Ovary (tissue), 9 donors: ENCODE results near the gene ARHGAP29. TPM values are rescaled to one million over a fixed set of nuclear protein-coding genes. Genes with fewer than 3 reads are reported as not detected.

Experiments used
- DNase-seq, 5 donors: peaks; one replicate each; pipeline ENCODE4 v3.0.0-alpha.2; 2019 to 2020
- H3K27ac ChIP-seq, 2 donors: fragments of 200-600 bp; one replicate each; pipeline versions ENCODE4 v1.5.1 to v1.8.0; 2019 to 2022
- H3K27me3 ChIP-seq: fragments of 200-600 bp; one replicate; pipeline ENCODE4 v1.8.0; 2022
- H3K36me3 ChIP-seq: fragments of 200-600 bp; sonication (generic); one replicate; pipeline ENCODE4 v1.5.1; 2019
- H3K4me1 ChIP-seq: one replicate; pipeline ENCODE4 v1.8.1; 2013; ENCODE audit warnings: mild to moderate bottlenecking, moderate library complexity; ENCODE audit not compliant: insufficient read depth
- H3K4me3 ChIP-seq: fragments of 200-600 bp; sonication (generic); one replicate; pipeline ENCODE4 v1.5.1; 2017
- H3K9me3 ChIP-seq, 2 donors: fragments of 200-600 bp in 1 of 2; sonication (generic) in 1 of 2; one replicate each; pipeline versions ENCODE4 v1.5.1 to v1.8.1; 2013 to 2019; ENCODE audit warnings: mild to moderate bottlenecking in 1 of 2, moderate library complexity in 1 of 2
- EP300 ChIP-seq: sonication (generic); formaldehyde crosslinking; IDR thresholded peaks from one replicate; pipeline ENCODE4 v1.6.1; 2017; ENCODE audit warnings: antibody characterized with exemption
- POLR2A ChIP-seq: fragments of 450-650 bp; IDR thresholded peaks from one replicate; pipeline ENCODE4 v1.6.1; 2017; ENCODE audit warnings: antibody characterized with exemption, mild to moderate bottlenecking, moderate library complexity
- WGBS, 3 donors: extraction: QIAGEN DNeasy Blood & Tissue Kit in 1 of 3; methylation state at CpG; one replicate each; pipeline versions ENCODE4 v1.1.5 to v1.1.7; 2013 to 2017; 5-methylcytosine and 5-hydroxymethylcytosine counted together
- intact Hi-C, 4 donors: fragments of 100-400 bp; cut with DNase I; formaldehyde crosslinking; loops; one replicate each; pipeline versions ENCODE4 v1.11.0 to v1.15.1; 2022 to 2023
- polyA plus RNA-seq, 2 donors: library from polyadenylated mRNA; stranded (reverse); fragments of 200-250 nt in 1 of 2; fragments of 350-450 nt in 1 of 2; fragmentation: Illumina TruSeq in 1 of 2; extraction: RNeasy Lipid Tissue Mini Kit (QIAGEN cat#74804) in 1 of 2; gene quantifications; one replicate each; pipeline ENCODE4 v1.2.3, GENCODE V29; 2013 to 2014
- total RNA-seq, 7 donors: library from RNA; depleted of rRNA in 2 of 7; stranded (reverse); fragments of >200 nt in 2 of 7; fragmentation: NEBNext Ultra II Directional in 3 of 7; extraction: Animal tissue kit (Norgen Biotek cat#: 25700) in 3 of 7; gene quantifications; one replicate each; pipeline versions ENCODE4 v1.1.0 to v1.2.4, GENCODE V29; 2016 to 2023
- TF ChIP-seq, protein P1 (sequence below), 3 donors: fragments of 450-650 bp in 2 of 3; fragments of 200-600 bp in 1 of 3; IDR thresholded peaks; one replicate each; pipeline versions ENCODE4 v1.5.1 to v1.8.0; 2016 to 2022; ENCODE audit warnings: antibody characterized with exemption in 3 of 3, mild to moderate bottlenecking in 1 of 3
- donor health status: DM: no; HTN: no; CAD: no; lungs with moderate emphysema.
- donor health status: DM: no; HTN: no; CAD: no.
- donor health status: Bipolar disorder and iron deficiency.
- donor health status: DM: yes; HTN: yes; CAD: no.
- donor health status: DM: no; HTN: no; CAD: no.
- donor health status: DM: yes; HTN: yes; CAD: no.

Gene ARHGAP29
- total and polyA plus RNA-seq, 9 donors: 7.9 to 51.0 (median 20.3) TPM

DNA sequence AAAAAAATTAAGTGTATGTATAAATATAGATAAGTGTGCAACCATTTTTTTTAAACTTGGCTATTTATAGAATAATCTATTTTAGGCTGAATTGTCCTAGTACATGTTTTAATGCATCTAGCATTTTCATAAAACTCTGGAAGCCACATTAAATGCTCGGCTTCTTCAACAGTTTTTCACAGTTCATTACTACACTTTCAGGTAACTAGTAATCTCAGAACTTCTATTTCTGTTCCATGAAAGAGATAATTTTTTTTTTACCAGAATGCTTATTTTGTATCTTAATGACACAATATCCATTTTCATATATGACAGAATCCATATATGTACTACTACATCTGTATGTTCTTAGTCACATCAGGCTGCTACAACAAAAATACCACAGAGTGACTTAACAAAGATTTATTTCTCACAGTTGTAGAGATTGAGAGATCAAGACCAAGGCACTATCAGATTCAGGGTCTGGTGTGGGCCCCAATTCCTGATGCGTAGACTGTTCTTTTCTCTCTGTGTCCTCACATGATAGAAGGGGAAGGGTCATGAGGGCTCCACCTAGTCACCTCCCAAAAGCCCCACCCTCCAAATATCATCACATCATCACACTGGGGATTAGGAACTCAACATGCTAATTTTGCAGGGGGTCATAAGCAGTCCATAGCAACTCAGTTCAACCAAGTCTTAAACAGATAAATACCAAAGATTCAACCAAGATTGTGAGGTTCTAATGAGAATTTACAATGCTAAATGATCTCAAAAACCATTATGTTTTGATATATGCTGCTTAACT lies 43.1 kb downstream of the ARHGAP29 start:
- WGBS, 3 donors: 87 to 93% (median 91%) methylated on average over 2 of the region's 2 CpGs
- TF ChIP-seq, protein P1, sequence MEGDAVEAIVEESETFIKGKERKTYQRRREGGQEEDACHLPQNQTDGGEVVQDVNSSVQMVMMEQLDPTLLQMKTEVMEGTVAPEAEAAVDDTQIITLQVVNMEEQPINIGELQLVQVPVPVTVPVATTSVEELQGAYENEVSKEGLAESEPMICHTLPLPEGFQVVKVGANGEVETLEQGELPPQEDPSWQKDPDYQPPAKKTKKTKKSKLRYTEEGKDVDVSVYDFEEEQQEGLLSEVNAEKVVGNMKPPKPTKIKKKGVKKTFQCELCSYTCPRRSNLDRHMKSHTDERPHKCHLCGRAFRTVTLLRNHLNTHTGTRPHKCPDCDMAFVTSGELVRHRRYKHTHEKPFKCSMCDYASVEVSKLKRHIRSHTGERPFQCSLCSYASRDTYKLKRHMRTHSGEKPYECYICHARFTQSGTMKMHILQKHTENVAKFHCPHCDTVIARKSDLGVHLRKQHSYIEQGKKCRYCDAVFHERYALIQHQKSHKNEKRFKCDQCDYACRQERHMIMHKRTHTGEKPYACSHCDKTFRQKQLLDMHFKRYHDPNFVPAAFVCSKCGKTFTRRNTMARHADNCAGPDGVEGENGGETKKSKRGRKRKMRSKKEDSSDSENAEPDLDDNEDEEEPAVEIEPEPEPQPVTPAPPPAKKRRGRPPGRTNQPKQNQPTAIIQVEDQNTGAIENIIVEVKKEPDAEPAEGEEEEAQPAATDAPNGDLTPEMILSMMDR (IDR thresholded peaks at IDR 0.05): no peak
- H3K4me1 ChIP-seq: no peaks in the 10 kb centered on the region
- no peak overlapping the region for H3K4me3 ChIP-seq
- H3K36me3 ChIP-seq: no peaks in the 10 kb centered on the region
- H3K27ac ChIP-seq: no peak overlapping the region
- no peaks in the 10 kb centered on the region for H3K27me3 ChIP-seq
- no peak for DNase-seq
- intact Hi-C loops: no loop called here
- H3K9me3 ChIP-seq: no peaks in the 10 kb centered on the region

DNA sequence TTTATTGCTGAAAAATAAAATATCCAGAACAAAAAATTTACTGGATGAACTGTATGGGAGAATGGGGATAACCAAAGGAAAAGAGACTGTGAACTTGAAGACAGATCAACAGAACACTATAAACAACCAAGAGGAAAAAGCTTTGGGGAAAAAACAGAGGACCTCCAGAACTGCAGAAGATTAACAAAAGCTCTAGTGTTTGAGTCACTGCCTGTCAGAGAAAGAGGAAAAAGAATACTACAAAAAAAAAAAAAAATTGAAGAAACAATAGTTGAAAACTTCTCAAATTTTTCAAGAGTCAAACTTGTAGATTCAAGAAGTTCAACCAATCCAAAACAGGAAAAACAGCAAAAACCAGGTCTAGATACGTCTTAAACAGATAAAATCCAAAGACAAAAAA lies 44.3 kb downstream of the ARHGAP29 start:
- no peaks in the 10 kb centered on the region for H3K27me3 ChIP-seq
- TF ChIP-seq EP300: no peak
- no peak for TF ChIP-seq POLR2A
- TF ChIP-seq, protein P1 (IDR thresholded peaks at IDR 0.05): no peak
- no peaks in the 10 kb centered on the region for H3K9me3 ChIP-seq
- WGBS, 3 donors: 84 to 97% (median 86%) methylated on average over 1 of the region's 1 CpG
- no peak for DNase-seq
- H3K36me3 ChIP-seq: no peaks in the 10 kb centered on the region
- intact Hi-C loops: no loop called here
- no peak overlapping the region for H3K4me3 ChIP-seq
- no peak overlapping the region for H3K27ac ChIP-seq
- no peaks in the 10 kb centered on the region for H3K4me1 ChIP-seq

DNA sequence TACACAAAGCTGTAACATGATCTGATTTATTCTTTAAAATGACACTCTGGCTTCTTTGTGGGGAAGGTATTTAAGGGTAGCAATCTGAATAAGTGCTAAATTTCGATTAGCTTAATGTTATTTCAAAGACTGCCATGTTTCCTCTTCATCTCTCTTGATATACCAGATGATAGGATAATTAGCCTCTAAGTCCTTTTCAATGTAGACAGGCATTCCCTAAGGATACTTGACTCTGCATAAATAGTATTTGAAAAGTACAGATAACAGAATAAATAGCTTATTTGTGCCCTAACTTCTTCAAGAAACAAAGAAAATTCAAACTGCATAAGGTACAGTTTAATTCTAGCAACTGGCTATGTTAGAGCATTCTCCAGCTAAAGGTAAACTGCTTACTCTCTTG lies 46.2 kb downstream of the ARHGAP29 start:
- intact Hi-C loops: no loop called here
- no peaks in the 10 kb centered on the region for H3K27me3 ChIP-seq
- WGBS, 3 donors: 75 to 84% (median 81%) methylated on average over 1 of the region's 1 CpG
- H3K9me3 ChIP-seq: no peaks in the 10 kb centered on the region
- H3K4me3 ChIP-seq: no peak overlapping the region
- H3K36me3 ChIP-seq: no peaks in the 10 kb centered on the region
- no peak for DNase-seq
- H3K27ac ChIP-seq: no peak overlapping the region
- H3K4me1 ChIP-seq: no peaks in the 10 kb centered on the region
- TF ChIP-seq POLR2A (no peak), EP300 (no peak)
- TF ChIP-seq, protein P1 (IDR thresholded peaks at IDR 0.05): no peak

DNA sequence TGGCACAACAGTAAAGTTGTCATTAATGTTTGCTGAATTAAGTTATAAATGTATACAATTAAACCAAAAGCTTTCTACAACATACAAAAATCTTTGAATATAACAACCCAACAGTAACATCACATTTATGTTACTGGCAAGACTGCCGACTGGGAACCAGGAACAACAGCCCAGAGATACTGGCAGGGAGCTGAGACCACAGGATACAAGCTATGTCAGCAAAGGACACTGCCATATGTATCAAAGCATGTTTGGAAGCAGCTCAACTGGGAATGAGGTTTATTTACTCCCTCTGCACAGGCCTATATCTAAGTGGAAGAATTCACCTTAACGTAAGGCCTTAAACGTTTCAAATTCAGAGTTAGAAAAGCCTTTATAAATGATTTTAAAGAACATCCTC lies 50.4 kb downstream of the ARHGAP29 start:
- Histone ChIP-seq H3K4me1 (no peaks in the 10 kb centered on the region), H3K36me3 (no peaks in the 10 kb centered on the region), H3K27me3 (no peaks in the 10 kb centered on the region), H3K9me3 (no peaks in the 10 kb centered on the region), H3K4me3 (no peak overlapping the region), H3K27ac (no peak overlapping the region)
- WGBS, 3 donors: 74 to 88% (median 87%) methylated on average over 3 of the region's 3 CpGs
- TF ChIP-seq, protein P1 (IDR thresholded peaks at IDR 0.05): no peak
- TF ChIP-seq EP300: no peak
- no peak for TF ChIP-seq POLR2A
- no peak for DNase-seq
- intact Hi-C loops: no loop called here
